HAP-1 (cell line): ENCODE measurements around the gene MXRA7.

Source experiments
- DNase-seq, 2 experiments: peaks; one replicate each; pipeline ENCODE4 v3.0.0-alpha.2; 2016 to 2020; ENCODE audit warnings: low spot score in 2 of 2
- H3K27me3 ChIP-seq: fragments of 250-450 bp; sonication (Bioruptor Pico); 2 replicates; pipeline ENCODE4 v1.5.1; 2020; ENCODE audit warnings: low read depth, mild to moderate bottlenecking, moderate library complexity
- H3K36me3 ChIP-seq: fragments of 250-450 bp; sonication (Bioruptor Pico); replicated peaks from 2 replicates; pipeline ENCODE4 v1.5.1; 2020; ENCODE audit warnings: mild to moderate bottlenecking
- H3K4me1 ChIP-seq: fragments of 250-450 bp; sonication (Bioruptor Pico); 2 replicates; pipeline ENCODE4 v1.5.1; 2020; ENCODE audit warnings: mild to moderate bottlenecking
- H3K4me3 ChIP-seq: fragments of 250-450 bp; sonication (Bioruptor Pico); 2 replicates; pipeline ENCODE4 v1.5.1; 2020; ENCODE audit warnings: mild to moderate bottlenecking, moderate library complexity
- H3K9me3 ChIP-seq: fragments of 250-450 bp; sonication (Bioruptor Pico); 2 replicates; pipeline ENCODE4 v1.5.1; 2020; ENCODE audit warnings: mild to moderate bottlenecking, moderate library complexity
- in situ Hi-C: fragments of 300-500 bp; cut with MboI; formaldehyde crosslinking; loops from 3 replicates; pipeline ENCODE4 v1.14.3; 2020; ENCODE audit warnings: low sequenced_read_pairs, inconsistent platforms, mixed read lengths

Gene MXRA7

GRCh38 chr17:76660656-76661042, 50.1 kb downstream of the MXRA7 start:
- H3K36me3 ChIP-seq: no peaks in the 10 kb centered on the region
- no peaks in the 10 kb centered on the region for H3K27me3 ChIP-seq
- no peaks in the 10 kb centered on the region for H3K9me3 ChIP-seq
- in situ Hi-C loops: no loop called here
- H3K4me1 ChIP-seq: peaks cover 3% of the 10 kb centered on the region; the same call in 1 of the 2 replicates
- DNase-seq: no peak
- H3K4me3 ChIP-seq: no peak overlapping the region

- in situ Hi-C loops: no loop called here
- H3K9me3 ChIP-seq: no peaks in the 10 kb centered on the region
- H3K27me3 ChIP-seq: no peaks in the 10 kb centered on the region
- H3K4me1 ChIP-seq: peaks cover 3% of the 10 kb centered on the region; the same call in 1 of the 2 replicates
- H3K36me3 ChIP-seq: no peaks in the 10 kb centered on the region
- no peak for DNase-seq
- no peak overlapping the region for H3K4me3 ChIP-seq
Measured at GRCh38 chr17:76659928-76660655, 50.7 kb downstream of the MXRA7 start.

GRCh38 chr17:76658242-76658662, 52.5 kb downstream of the MXRA7 start:
- H3K4me1 ChIP-seq: peaks cover 3% of the 10 kb centered on the region; the same call in 1 of the 2 replicates
- no peaks in the 10 kb centered on the region for H3K27me3 ChIP-seq
- H3K4me3 ChIP-seq: no peak overlapping the region
- H3K36me3 ChIP-seq: no peaks in the 10 kb centered on the region
- no peaks in the 10 kb centered on the region for H3K9me3 ChIP-seq
- in situ Hi-C loops: no loop called here
- DNase-seq: no peak

- no peak for DNase-seq
- H3K4me1 ChIP-seq: peaks cover 3% of the 10 kb centered on the region; the same call in 1 of the 2 replicates
- in situ Hi-C loops: no loop called here
Measured at GRCh38 chr17:76657505-76658241, 53.1 kb downstream of the MXRA7 start.

GRCh38 chr17:76654408-76654807, 56.4 kb downstream of the MXRA7 start:
- Histone ChIP-seq H3K4me1 (peaks cover under 1% of the 10 kb centered on the region; the same call in 1 of the 2 replicates), H3K36me3 (no peaks in the 10 kb centered on the region), H3K4me3 (no peak overlapping the region), H3K9me3 (peaks cover 2% of the 10 kb centered on the region; the same call in 1 of the 2 replicates), H3K27me3 (no peaks in the 10 kb centered on the region)
- DNase-seq: no peak
- in situ Hi-C loops: no loop called here

More at GRCh38 chr17:76657505-76658241, 53.1 kb downstream of the MXRA7 start:
- Histone ChIP-seq H3K9me3 (no peaks in the 10 kb centered on the region; the same call in 1 of the 2 replicates), H3K27me3 (no peaks in the 10 kb centered on the region), H3K36me3 (no peaks in the 10 kb centered on the region), H3K4me3 (no peak overlapping the region)

GRCh38 chr17:76650504-76650903, 60.3 kb downstream of the MXRA7 start:
- Histone ChIP-seq H3K4me1 (no peaks in the 10 kb centered on the region), H3K27me3 (no peaks in the 10 kb centered on the region), H3K36me3 (no peaks in the 10 kb centered on the region), H3K4me3 (no peak overlapping the region), H3K9me3 (peaks cover 2% of the 10 kb centered on the region; the same call in 1 of the 2 replicates)
- no peak for DNase-seq
- in situ Hi-C loops: no loop called here

GRCh38 chr17:76646712-76647111, 64.1 kb downstream of the MXRA7 start:
- in situ Hi-C loops: no loop called here
- H3K9me3 ChIP-seq: no peaks in the 10 kb centered on the region
- H3K27me3 ChIP-seq: no peaks in the 10 kb centered on the region
- no peaks in the 10 kb centered on the region for H3K36me3 ChIP-seq
- H3K4me1 ChIP-seq: no peaks in the 10 kb centered on the region
- no peak overlapping the region for H3K4me3 ChIP-seq
- DNase-seq: no peak

- Histone ChIP-seq H3K4me3 (no peak overlapping the region), H3K9me3 (no peaks in the 10 kb centered on the region), H3K27me3 (no peaks in the 10 kb centered on the region), H3K4me1 (no peaks in the 10 kb centered on the region; the same call in 1 of the 2 replicates), H3K36me3 (no peaks in the 10 kb centered on the region)
- DNase-seq: no peak
- in situ Hi-C loops: no loop called here
Measured at GRCh38 chr17:76645481-76645880, 65.3 kb downstream of the MXRA7 start.

- DNase-seq: no peak
- no peaks in the 10 kb centered on the region for H3K27me3 ChIP-seq
- in situ Hi-C loops: no loop called here
- H3K9me3 ChIP-seq: no peaks in the 10 kb centered on the region
- H3K36me3 ChIP-seq: no peaks in the 10 kb centered on the region
- H3K4me3 ChIP-seq: no peak overlapping the region
- H3K4me1 ChIP-seq: no peaks in the 10 kb centered on the region; the same call in 1 of the 2 replicates
Measured at GRCh38 chr17:76644995-76645394, 65.8 kb downstream of the MXRA7 start.

- H3K4me3 ChIP-seq: no peak within 1 kb of the TSS
- H3K27me3 ChIP-seq: no peaks in the 10 kb centered on the region
- in situ Hi-C loops: no loop called here
- no peaks in the 10 kb centered on the region for H3K9me3 ChIP-seq
- no peaks in the 10 kb centered on the region for H3K36me3 ChIP-seq
- no peaks in the 10 kb centered on the region; the same call in 1 of the 2 replicates for H3K4me1 ChIP-seq
- DNase-seq: no peak
Measured at GRCh38 chr17:76643553-76644148, 67.1 kb downstream of the MXRA7 start, which contains the start of gene ST6GALNAC1. Gene ST6GALNAC1, minus strand, starts transcription at chr17:76643757. Its CDS starts 119 bp downstream, at chr17:76643638.

- no peaks in the 10 kb centered on the region for H3K27me3 ChIP-seq
- in situ Hi-C loops: no loop called here
- H3K9me3 ChIP-seq: no peaks in the 10 kb centered on the region
- no peaks in the 10 kb centered on the region for H3K36me3 ChIP-seq
- H3K4me1 ChIP-seq: no peaks in the 10 kb centered on the region; the same call in 1 of the 2 replicates
- no peak overlapping the region for H3K4me3 ChIP-seq
- DNase-seq: no peak
Measured at GRCh38 chr17:76642994-76643393, 67.8 kb downstream of the MXRA7 start.

GRCh38 chr17:76642032-76642561, 68.7 kb downstream of the MXRA7 start:
- no peak for DNase-seq
- H3K4me3 ChIP-seq: no peak overlapping the region
- no peaks in the 10 kb centered on the region; the same call in 1 of the 2 replicates for H3K4me1 ChIP-seq
- in situ Hi-C loops: no loop called here
- H3K36me3 ChIP-seq: no peaks in the 10 kb centered on the region
- H3K9me3 ChIP-seq: no peaks in the 10 kb centered on the region
- H3K27me3 ChIP-seq: no peaks in the 10 kb centered on the region

- Histone ChIP-seq H3K4me3 (no peak overlapping the region), H3K27me3 (no peaks in the 10 kb centered on the region), H3K4me1 (no peaks in the 10 kb centered on the region; the same call in none of the 2 replicates), H3K36me3 (no peaks in the 10 kb centered on the region), H3K9me3 (no peaks in the 10 kb centered on the region)
- in situ Hi-C loops: no loop called here
- no peak for DNase-seq
Measured at GRCh38 chr17:76641501-76641900, 69.3 kb downstream of the MXRA7 start.
